ENCODE results near the gene OR52E2.
"Not testable (repeated sequence)": the region's sequence is repeated elsewhere in the genome, so short reads cannot be mapped to it uniquely, and the experiment has no call there.

The OR52E2 gene

DNA sequence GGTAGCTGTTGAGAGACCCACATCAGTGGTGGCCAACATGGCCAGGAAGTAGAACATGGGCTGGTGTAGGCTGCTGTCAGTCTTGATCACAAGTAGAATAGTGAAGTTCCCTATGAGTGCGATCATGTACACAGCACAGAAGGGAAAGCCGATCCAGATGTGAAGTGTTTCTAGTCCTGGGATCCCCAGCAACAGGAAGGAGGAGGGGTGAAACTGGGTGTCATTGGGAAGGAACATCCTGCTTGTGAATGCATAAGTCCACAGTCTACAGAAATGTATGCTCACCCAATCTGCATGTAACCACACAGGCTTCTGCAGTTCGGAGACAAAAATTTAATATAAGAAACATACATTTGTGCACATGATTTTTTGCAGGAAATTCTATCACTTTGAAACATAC is at the start of gene OR52E2:
OR52E2 (minus strand) TSS at position 237 of the 400 bp plus-strand sequence; CDS start at position 237, 0 bp downstream.
- DNase-seq (ENCODE audit: low spot score) = no peak

DNA sequence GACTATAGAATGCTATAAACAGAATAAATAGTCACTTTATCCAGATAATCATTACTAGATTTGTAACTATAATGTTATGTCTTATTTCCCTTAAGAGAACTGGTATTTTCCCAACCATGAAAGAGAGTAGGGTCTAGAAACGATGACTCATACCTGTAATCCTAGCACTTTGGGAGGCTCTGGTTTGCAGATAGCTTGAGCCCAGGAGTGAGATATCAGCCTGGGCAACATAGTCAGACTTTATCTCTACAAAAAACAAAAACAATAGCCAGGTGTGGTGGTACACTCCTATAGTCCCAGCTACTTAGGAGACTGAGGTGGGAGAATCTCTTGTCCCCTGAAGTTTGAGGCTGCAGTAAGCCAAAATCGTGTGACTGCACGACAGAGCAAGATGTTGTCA is 47.9 kb upstream of the OR52E2 start:
- no peak for DNase-seq (ENCODE audit: low spot score)

DNA sequence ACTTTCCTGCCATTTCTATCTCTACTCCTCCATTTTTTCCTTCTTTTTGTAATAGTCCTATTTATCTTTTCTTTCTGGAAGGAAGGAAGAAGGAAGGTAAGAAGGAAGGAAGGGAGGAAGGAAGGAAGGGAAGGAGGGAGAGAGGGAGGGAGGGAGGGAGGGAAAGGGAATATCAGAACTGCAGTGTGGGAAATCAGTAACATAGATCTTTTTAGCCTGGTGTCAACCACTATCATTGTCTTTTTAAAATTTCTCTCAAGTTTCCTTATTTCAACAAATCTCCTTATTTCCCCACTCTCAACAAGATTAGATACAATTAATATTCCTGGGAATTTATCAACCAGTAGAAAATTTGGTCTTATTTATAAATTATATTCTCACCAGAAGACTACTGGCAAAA is 43.6 kb upstream of the OR52E2 start:
- DNase-seq (ENCODE audit: low spot score) = no peak

DNA sequence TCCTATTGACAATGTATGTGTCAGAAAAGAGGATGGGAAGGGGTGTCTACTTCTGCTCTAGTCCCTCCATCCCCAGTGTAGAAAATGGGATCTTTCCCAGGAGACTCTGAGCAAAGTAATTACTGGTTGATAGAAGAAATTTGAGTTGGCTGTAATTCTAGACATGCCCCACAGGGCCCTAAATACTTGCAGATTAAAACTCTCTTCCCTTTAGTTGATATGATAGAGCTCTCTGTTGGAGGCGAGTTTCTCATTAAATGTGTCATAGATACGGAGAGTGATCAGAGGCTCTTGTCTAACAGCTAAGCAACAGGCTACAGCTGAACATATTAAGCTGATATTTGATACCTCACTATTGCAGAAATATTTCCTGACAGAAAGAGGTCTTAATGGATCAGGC is 42.8 kb upstream of the OR52E2 start:
- no peak for DNase-seq (ENCODE audit: low spot score)

DNA sequence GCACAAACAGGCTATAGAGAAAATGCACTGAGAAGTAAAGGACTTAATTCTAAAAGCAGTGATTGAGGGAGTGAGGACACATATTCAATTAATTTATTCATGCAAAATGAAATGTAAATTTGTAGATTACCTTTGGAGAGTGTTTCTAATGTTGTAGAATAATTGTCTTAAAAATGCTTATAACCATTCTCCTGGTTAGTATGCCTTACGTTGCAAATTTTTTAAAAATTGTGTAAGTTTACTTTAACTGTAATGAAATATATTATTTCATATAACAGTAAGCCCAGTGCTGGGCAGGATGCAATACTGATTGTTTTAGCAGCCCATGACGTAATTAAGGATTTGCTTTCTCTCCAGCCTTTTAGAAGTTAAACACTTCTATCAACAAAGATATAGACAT is 36.6 kb upstream of the OR52E2 start:
- no peak for DNase-seq (ENCODE audit: low spot score)

DNA sequence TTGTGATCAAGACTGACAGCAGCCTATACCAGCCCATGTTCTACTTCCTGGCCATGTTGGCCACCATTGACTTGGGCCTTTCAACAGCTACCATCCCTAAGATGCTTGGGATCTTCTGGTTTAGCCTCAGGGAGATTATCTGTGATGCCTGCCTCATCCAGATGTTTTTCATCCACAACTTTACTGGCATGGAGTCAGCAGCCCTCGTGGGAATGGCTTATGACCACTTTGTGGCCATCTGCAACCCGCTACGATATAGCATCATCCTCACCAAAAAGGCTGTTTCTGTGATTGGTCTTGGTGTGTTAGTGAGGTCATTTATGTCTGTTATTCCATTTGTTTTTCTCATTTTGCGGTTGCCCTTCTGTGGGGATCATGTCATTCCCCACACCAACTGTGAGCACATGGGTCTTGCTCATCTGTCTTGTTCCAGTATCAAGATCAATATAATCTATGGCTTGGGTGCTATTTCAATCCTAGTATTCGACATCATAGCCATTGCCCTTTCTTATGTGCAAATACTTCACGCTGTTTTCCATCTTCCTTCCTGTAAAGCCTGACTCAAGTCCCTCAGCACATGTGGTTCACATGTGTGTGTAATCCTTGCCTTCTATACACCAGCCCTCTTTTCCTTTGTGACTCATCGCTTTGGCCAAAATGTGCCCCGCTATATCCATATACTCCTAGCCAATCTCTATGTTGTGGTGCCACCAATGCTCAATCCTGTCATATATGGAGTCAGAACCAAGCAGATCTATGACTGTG is 33.6 kb upstream of the OR52E2 start:
- no peak for DNase-seq (ENCODE audit: low spot score)

DNA sequence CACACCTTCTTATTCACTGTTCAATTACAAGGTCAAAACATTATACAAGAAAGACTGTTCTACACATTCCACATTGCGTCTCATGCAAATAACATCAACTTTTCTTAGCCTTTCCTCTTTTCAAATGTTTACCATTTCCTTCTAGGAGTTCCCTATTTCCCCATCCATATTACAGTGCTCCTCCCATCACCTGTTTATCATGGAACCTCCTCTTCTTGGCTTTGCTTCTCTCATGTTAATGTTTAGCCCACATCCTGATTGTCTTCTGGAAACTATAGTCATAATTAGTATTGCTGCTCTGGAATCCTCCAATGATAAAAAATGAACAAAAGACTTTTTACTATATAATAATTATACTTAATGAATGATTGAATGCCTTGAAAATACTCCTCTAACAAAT is 31.2 kb upstream of the OR52E2 start:
- DNase-seq (ENCODE audit: low spot score) = no peak

DNA sequence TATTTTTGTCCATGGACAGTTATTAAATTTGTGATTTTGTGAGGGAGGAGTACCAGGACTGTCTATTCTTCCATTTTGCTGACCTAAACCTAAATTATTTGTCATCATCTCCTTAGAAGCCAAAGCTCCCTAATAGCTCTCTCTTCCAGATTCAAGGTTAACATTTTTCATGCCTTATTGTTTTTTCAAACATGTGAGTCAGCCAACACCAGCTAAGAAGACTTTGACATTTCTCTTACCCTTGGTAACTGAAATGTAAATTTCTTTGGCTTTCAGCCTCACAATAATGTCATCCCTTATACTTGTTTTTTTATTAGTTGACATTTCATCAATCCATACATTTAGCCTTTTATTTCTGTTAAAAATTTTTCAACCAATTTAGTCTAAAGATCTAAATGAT is 29.1 kb upstream of the OR52E2 start:
- no peak for DNase-seq (ENCODE audit: low spot score)

DNA sequence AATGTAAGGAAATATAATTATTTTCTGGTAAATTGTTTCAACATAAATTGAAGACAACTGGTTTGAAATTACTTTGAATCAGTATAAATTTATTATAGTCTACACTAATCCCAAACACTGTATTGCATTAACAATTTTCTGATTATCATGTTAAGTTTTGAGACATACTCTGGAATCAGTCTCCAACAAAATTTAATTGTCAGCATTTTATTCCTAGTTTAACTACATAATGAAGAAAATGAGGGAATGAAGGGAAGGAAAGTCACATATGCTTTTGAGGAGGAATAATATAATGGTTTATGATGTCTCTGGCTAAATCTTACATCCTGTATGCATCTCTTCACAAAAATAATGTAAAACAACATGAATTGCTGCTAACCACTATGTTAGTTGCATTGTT is 24.2 kb upstream of the OR52E2 start:
- no peak for DNase-seq (ENCODE audit: low spot score)

DNA sequence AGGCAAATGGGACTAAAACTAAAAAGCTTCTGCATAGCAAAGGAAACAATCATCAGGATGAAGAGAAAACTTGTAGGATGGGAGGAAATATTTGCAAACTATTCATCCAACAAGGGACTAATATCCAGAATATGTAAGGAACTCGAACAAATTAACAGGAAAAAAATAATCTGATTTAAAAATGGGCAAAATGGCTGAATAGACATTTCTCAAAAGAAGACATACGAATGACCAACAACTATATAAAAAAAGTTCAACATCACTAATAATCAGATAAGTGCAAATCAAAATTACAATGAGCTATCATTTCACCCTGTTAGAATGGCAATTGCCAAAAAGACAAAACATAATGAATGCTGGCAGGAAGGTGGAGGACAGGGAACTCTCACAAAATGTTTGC is 22.0 kb upstream of the OR52E2 start:
- DNase-seq (ENCODE audit: low spot score) = no peak

DNA sequence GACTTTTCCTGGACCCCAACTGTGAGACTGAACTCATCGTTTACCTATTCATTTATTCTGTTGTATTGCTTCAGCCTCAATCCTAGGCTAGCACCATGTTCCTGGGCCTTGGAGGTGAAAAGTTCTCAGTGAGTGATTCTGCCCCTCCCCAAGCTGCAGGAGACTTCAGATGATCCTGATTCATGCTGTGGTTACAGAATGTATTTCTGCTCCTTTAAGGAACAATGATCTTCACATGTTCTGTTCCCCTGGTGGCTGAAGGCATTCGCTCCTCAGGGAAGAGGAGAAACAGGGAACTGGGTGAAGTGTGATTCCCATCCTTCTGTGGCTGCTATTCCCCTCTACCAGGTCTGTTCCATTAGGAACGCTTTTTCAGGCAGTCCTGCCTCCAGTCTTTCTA is 12.4 kb upstream of the OR52E2 start:
- DNase-seq (ENCODE audit: low spot score) = no peak

DNA sequence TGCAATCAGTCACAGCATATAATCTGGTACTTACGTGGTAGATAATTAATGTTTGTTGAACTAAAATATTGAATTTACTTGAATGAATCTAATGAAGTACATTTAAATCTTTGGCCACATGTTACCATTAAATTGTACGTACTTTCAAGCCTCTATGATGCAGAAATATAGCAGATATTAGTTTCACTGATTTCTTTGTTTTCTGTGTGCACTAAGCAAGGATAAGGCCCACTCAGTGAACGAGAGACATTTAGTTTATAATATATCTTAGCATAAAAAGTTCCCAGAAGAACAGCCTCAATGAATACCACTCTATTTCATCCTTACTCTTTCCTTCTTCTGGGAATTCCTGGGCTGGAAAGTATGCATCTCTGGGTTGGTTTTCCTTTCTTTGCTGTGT is 9.8 kb upstream of the OR52E2 start, which contains the start of gene OR52E1:
OR52E1 (plus strand) TSS at position 301 of the 400 bp plus-strand sequence.
- DNase-seq (ENCODE audit: low spot score) = no peak

DNA sequence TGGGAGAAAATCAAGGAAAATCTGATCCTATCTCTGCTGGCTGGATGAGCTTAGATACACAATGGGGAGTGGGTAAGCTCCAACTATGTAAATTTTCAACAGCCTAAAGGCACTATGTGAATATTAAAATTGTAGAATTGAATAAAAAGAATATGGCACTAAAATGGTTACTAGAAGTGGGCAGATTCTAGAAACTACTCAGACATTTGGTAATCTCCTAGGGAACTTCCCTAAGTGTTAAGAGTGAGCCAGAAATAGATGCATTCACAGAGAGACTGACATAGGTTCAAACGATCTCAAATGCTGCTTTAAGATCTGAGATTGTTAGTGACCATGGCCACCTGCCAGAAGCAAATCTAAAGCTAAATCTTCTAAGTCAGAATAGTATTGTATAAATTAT is 5.6 kb upstream of the OR52E2 start:
- DNase-seq (ENCODE audit: low spot score) = no peak

DNA sequence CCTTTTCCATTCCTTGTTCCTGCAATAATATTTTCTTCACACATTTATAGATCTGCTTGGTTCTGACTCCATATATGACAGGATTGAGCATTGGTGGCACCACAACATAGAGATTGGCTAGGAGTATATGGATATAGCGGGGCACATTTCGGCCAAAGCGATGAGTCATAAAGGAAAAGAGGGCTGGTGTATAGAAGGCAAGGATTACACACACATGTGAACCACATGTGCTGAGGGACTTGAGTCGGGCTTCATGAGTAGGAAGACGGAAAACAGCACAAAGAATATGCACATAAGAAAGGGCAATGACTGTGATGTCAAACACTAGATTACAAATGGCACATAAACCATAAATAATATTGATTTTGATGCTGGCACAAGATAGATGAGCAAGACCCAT is 748 bp downstream of the OR52E2 start:
- not testable (repeated sequence) for DNase-seq (ENCODE audit: low spot score)

DNA sequence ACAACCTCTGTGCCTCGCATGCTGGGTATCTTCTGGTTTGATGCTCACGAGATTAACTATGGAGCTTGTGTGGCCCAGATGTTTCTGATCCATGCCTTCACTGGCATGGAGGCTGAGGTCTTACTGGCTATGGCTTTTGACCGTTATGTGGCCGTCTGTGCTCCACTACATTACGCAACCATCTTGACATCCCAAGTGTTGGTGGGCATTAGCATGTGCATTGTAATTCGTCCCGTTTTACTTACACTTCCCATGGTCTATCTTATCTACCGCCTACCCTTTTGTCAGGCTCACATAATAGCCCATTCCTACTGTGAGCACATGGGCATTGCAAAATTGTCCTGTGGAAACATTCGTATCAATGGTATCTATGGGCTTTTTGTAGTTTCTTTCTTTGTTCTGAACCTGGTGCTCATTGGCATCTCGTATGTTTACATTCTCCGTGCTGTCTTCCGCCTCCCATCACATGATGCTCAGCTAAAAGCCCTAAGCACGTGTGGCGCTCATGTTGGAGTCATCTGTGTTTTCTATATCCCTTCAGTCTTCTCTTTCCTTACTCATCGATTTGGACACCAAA is 12.6 kb downstream of the OR52E2 start:
- no peak for DNase-seq (ENCODE audit: low spot score)

DNA sequence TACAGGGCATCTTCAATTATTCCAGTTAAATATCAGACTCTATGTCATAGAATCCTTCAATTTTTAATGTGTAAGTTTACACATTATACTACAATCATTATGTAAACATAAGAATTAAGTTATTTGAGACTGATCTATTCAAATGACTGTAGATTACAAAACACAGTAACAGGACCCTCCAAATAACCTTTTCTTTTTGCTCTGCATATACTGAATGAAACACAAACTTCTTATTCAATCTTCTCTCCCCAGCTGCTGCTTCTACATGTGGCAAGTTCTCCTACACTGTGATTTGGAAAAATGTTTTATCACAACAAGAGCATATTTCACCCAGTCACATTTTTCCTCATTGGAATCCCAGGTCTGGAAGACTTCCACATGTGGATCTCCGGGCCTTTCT is 13.2 kb downstream of the OR52E2 start, which contains the start of gene OR52J3:
OR52J3 (plus strand) TSS at position 301 of the 400 bp plus-strand sequence; CDS start at position 301, 0 bp downstream.
- DNase-seq (ENCODE audit: low spot score) = no peak

DNA sequence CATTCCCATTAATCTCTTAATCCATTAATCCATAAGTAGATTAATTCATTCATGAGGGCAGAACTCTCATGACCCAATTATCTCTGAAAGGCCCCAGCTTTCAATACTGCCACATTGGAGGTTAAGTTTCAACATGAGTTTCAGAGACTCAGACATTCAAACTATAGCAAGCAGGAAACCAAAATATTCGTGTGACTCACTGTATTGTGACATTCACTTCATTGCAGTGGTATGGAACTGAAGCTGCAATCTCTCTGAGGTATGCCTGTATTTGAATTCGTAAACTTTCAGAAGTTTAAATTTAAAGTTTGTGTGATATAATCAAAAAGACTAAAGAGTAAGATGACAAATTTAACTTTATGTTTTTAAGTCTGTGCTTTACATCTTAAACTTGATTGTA is 16.0 kb downstream of the OR52E2 start:
- DNase-seq (ENCODE audit: low spot score) = no peak

DNA sequence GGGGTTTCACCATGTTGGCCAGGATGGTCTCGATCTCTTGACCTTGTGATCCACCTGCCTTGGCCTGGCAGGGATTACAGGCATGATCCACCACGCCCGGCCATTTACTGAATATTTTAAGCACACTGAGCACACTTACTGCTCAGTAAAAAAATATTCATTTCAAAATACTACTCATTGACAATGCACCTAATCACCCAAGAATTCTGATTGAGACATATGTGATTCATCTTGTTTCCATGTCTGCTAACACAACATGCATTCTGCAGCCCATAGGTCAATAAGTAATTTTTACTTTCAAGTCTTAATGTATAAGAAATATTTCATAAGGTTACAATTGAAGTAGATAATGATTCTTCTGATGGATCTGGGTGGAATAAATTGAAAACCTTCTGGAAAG is 17.3 kb downstream of the OR52E2 start:
- no peak for DNase-seq (ENCODE audit: low spot score)

DNA sequence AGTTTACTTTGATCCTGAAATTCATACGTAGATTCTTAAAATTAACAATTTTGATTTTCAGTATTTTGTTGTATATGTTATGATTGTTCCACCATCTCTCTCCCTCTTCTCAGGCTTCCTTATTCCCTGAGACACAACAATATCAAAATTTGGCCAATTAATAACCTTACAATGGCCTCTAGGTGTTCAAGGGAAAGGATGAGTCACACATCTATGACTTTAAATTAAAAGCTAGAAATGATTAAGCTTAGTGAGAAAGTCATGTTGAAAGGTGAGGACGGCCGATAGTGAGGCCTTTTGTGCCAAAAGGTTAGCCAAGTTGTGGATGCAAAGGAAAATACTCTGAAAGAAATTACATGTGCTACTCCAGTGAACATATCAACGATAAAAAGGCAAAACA is 18.6 kb downstream of the OR52E2 start:
- DNase-seq (ENCODE audit: low spot score) = no peak

DNA sequence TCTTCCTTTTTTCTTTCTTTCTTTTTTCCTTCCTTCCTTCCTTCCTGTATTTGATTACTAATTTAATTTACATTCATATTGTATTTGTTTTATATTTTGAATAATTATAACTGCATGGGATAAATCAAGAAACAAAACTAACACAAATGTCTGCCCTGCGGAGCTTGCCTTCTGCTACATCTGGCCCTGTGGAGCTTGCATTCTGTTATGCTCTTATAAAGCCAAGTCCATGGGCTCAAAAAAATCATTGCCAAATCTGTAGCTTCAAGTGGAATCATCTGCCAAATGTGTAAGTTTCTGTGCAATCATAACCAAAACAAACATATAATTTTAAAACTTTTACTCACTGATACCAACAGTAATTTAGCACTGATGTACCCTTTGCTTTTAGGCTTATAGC is 21.1 kb downstream of the OR52E2 start:
- DNase-seq (ENCODE audit: low spot score) = no peak

DNA sequence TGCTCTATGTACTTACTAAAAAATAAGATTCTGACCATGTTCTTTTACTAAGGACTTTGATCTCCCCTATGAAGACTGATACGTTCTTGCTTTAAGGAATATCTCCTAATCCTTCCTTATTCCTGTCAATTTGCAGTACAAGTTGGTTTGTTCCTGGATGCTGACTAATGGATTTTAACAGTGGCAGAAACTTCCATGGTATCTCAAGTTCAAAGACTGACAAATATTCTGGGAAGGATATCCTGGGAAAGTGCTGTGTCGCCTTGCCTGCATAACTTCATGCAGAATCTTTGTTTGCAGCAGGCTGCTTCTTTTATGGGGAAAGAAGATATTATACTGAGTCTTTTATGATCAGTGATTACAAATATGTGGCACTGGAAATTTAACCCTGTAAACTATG is 21.5 kb downstream of the OR52E2 start:
- no peak for DNase-seq (ENCODE audit: low spot score)

DNA sequence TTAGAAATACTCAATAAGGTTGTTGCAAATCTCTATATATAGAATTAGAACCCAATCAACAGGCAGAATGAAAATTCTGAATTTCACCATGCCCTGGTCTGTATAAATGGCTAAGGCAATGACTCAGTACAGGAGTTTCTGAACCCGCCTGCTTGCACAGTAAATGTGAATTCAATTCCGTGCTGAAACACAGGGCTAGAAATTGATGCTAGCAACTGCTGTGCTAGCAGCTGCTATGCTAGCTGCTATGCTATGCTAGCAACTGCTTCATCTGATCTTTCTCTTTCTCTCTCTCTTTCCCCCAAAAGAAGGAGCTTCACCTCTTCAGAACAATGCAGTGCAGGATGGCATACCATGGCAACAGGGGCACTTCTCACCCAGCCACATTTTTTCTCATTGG is 22.8 kb downstream of the OR52E2 start:
- no peak for DNase-seq (ENCODE audit: low spot score)

DNA sequence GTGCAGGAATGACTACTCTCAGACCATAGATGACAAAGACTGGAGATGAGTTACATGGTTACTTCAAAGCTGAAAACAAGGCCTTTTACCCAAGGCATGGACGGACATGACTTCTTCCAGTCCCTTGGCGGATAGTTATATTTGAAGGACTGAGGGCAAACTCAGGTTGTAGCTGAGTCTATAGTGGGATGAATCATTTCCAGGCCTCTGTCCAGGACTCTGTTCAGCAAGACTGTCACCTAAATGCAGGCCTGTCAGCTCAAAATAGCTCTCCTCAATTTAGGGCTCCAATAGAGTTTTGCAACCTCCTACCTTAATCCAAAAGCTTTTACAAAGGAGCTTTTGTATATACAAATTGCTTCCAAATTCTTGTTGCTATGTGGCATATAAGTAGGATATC is 37.4 kb downstream of the OR52E2 start:
- DNase-seq (ENCODE audit: low spot score) = no peak

DNA sequence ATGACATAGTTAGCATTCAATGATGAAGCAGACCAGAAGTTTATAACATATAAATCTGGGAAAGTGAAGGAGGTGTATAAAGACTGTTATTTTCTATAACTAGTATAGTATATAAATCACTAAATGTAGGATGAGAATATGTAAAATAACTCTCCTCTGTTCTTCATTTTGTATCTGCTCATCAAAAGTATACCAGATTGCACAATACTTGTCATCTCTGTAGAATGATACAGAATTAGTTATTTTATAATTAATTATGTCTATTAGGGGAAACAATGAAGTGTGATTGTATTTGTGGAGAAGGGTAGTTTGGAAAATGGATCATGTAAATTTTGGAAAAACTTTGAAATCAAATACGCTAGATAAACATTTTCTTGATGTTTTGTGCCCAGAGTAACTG is 46.4 kb downstream of the OR52E2 start:
- DNase-seq (ENCODE audit: low spot score) = no peak

Data from CD4-positive, alpha-beta T cell treated with Interleukin-15 for 4 hours (primary cell).